NOMO-1 (cell line): Measurements from ENCODE around the gene TLCD5.

ENCODE experiments used
- DNase-seq, 2 experiments: peaks; one replicate each; lab custom pipeline; 2025; ENCODE audit not compliant: unreplicated experiment in 2 of 2; lab: John Stamatoyannopoulos, UW

TLCD5 gene

DNA sequence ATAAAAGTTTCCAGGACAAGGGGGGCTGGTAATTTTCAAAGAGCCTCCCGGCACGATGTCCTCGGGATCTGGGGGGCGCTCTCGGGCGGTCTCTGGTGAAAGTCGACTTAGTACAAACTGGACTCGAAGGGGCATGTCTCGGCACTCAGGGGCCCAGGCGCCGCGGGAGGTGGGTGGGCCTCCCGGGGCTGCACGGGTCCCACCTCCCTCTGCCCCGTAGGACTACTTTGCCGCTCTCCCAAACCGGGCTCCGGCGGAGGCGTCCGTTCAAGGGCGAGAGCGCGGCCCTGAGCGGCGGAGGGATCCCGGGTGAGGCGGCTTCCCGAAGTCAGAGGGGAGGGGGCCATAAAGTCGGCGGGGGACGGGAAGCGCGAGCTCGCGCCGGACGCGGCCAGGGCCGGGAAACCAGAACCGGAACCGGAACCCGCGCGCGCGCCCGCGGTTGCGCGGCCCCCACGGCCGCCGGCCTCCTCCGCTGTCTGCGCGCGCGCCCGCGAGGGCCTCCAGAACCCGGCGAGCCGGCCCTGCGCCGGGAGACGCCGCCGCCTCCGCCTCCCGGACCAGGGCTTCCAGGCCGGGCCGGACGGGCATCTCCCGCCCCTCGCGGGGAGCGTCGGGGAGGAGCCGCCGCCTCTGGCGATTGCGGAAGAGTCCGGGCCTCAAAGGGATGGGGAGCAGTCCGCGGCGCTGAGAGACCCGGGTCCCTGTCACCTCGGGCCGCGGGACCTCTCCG, 11.0 kb downstream of the TLCD5 start, which contains the start of gene ARHGEF12:
ARHGEF12 (plus strand) TSS at position 506 of the 733 bp plus-strand sequence. CDS start 831 bp downstream, outside the sequence.
- peak; percentile 21 to 23 for DNase-seq

GRCh38 chr11:120336641-120337354, 11.7 kb downstream of the TLCD5 start:
- DNase-seq = no peak

DNA sequence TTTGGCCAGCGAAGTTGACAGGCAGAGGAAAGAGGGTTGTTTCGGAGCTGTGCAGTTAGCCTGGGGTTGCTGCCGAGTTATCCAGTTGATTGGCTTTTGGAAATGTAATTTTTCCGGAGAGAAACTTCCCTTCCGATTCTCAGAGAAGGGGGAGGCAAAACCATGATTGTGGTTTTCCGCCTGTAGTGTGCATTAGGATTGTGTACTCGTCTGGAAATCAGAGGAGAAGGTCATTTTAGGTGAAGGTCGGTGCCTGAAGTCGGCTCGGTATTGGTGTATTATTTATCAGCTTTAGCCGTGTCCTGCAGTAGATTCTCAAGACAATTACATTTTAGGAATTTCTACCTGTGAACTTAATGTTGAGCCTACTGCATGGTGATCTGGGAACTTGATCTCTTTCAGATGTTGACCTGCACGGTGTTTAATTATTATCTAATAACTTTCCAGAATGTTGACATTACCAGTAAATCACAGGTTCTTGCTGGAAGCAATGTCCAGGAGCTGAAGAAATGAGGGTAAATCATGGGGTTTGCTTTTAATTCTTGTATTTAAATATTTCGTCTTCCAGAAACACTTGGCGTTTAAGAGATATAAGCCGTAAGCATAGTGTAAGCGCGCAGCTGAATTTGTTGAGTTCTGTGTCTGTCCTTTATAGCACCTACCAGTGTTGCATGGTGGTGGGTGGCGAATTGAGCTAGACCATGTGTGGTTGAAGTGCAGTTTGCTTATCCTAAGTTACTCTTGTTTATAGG, 12.4 kb downstream of the TLCD5 start:
- no peak for DNase-seq

- DNase-seq = no peak
Observed at GRCh38 chr11:120338107-120338933, 13.2 kb downstream of the TLCD5 start.

DNA sequence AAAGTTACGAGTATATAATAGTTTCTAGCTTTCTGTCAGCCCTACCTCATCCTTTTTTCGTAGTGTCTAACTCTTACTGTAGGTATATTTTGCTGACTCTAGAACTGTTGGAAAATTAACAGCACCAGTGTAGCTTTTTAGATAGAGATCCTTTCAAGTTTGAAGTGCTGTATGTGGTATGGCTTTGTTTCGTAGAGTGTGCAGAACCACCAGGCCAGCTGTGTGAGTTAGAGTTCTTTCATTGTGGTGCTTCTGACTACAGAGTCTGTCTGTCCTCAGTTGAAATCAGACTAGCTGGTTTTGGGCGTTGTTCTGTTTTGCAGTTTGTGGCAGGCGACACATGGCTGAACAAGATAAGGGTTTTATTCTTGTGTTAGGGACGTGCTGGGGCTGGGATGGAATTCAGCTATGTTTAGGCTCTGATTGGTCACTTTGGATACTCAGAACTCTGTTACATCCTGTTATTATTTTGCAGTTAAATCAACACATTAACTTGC, 14.3 kb downstream of the TLCD5 start:
- no peak for DNase-seq

- no peak for DNase-seq
Observed at GRCh38 chr11:120340529-120340928, 15.4 kb downstream of the TLCD5 start.

GRCh38 chr11:120342226-120342625, 17.1 kb downstream of the TLCD5 start:
- DNase-seq = no peak

DNA sequence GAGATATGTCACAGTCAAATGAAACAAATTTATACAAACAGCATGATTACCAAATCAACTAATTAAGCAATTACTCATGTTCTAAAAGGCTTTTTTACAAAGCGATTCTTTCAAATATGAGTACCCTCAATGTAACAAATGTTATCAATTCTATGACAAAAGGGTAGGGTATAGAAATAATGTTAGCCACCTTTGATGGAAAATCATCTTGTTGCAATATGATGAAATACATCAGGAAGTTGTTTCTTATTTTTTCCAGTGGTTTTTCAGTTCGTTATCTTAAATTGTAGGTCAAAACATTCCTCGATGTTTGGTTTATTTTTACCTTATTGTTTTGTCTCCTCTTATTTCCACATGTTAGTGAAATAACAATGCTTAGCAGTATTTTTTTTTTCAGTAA, 17.6 kb downstream of the TLCD5 start:
- DNase-seq = no peak

GRCh38 chr11:120343429-120343828, 18.3 kb downstream of the TLCD5 start:
- DNase-seq = no peak

- DNase-seq = peak; percentile 72 to 85
Observed at GRCh38 chr11:120344302-120345004, 19.4 kb downstream of the TLCD5 start.

GRCh38 chr11:120346233-120346632, 21.1 kb downstream of the TLCD5 start:
- DNase-seq = no peak

DNA sequence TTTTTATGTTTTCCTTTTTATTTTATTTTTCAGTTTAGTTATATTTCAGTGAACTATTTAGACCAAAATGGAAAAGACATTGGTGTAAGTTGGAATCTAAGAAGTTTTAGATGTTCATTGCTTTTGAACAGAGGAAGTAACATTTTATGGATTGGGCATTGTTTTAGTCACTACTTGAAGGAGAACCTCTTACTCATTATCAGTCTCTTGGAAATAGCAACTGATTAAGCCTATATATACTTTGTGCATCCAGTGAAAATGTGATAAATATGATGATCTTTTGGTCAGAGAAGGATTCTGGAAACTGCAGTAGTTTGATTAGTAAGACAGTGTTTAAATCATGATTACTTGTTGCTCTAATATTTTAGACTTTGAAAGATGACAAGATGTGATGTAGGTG, 25.5 kb downstream of the TLCD5 start:
- no peak for DNase-seq

DNA sequence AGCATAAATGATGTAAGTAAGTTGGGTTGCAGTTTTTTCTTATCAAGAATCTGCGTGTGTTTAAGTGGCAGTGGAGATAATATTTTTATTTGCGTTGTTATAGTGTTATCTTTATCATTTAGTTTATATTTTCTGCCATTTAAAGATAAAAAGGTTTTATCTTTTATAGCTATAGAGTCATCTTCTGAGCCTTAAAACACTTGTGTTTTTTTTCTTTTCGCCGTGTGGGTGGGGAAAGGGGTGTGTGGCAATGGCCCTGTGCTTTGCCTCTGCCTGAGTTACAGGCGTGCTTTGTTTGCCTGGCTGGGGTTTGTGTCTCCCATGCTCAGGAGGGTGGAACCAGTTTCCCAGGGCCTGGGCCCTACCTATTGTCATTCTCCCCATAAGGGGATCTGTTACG, 27.3 kb downstream of the TLCD5 start:
- no peak for DNase-seq

DNA sequence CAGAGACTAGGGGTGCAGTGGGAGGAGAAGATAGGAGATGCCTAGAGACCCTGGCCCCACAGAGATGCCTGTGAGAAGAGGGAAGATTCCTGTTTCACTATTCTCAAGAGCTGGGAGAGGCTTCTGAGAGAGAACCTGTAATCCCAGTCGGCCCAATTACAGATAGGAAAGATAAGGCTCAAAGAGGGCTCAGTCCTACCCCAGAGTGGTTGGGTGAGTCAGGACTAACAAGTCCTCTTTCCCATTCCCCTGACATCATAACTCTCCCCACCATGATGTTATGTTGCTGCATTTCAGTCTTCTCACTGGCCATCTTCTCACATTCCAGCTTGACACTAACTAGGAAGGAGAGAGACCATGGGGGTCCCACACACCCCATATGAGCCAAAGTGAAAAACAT, 29.0 kb downstream of the TLCD5 start:
- no peak for DNase-seq

DNA sequence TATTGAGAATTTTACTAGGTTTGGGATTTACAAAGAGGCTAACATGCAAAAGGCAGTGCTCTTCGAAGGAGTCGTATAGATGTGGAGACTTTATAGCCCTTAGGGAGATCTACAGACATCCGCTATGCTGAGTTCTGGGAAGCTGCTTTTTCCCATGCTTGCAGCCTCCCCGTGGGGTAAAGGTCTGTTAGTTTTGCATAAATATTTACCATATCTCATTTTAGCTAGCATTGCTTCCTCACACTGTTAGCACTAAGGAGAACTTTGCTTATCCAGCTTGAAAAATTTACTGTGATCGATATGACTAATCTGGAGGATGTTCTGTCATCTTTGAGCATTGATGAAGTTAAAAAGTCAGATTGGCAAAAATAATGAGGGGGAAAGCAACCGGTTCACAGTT, 29.7 kb downstream of the TLCD5 start:
- DNase-seq = no peak

GRCh38 chr11:120357620-120358019, 32.5 kb downstream of the TLCD5 start:
- DNase-seq = no peak

- no peak for DNase-seq
Observed at GRCh38 chr11:120358729-120359128, 33.6 kb downstream of the TLCD5 start.

- DNase-seq = no peak
Observed at GRCh38 chr11:120363436-120363835, 38.3 kb downstream of the TLCD5 start.

DNA sequence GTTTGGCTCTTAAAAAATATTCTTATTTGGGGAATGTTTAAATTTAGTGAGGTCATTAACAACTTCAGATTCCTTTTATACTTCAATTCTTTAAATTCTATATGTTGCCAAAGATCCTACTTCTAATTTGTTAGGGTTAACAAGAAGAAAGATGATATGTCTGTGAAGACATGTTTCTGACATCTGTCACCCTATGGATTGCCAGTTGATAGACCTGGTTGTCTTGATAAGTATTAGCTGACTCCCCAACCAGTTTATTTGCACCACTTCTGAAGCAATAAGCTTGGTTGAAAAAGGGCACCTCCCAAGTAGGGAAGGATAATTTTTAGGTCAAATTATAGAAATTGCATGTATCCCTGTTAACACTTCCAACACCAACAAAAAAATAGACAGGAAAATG, 40.4 kb downstream of the TLCD5 start:
- DNase-seq = no peak

- no peak for DNase-seq
Observed at GRCh38 chr11:120372296-120372695, 47.2 kb downstream of the TLCD5 start.
